ENCODE measurements around the gene TECPR2.
A peak's percentile ranks its signal among the peaks of the same experiment; 100 is the strongest.

The TECPR2 gene

GRCh38 chr14:102499401-102500157, 136.8 kb downstream of the TECPR2 start:
- DNase-seq (ENCODE audit: low read depth in 1 of 2, low spot score in 1 of 2) = peak in 1 of 2 experiments; percentile 29
- no peak overlapping the region for H3K4me3 ChIP-seq (replicated peaks; ENCODE audit: insufficient read depth, low read length)
- no peaks in the 10 kb centered on the region for H3K27me3 ChIP-seq (ENCODE audit: insufficient read depth, poor library complexity, severe bottlenecking)
- TF ChIP-seq POLR2AphosphoS5 (IDR thresholded peaks at IDR 0.05; ENCODE audit: low read depth) (no peak), REST (IDR thresholded peaks at IDR 0.05; ENCODE audit: insufficient replicate concordance, low read depth) (no peak), GABPA (IDR thresholded peaks at IDR 0.05; ENCODE audit: low read depth) (no peak), SPI1 (IDR thresholded peaks at IDR 0.05; ENCODE audit: borderline replicate concordance, low read depth) (peak; percentile 83), CTCF (IDR thresholded peaks at IDR 0.05; ENCODE audit: insufficient read depth, low read length) (no peak)
- H3K27ac ChIP-seq (replicated peaks) = peak overlapping the region; percentile 54

DNA sequence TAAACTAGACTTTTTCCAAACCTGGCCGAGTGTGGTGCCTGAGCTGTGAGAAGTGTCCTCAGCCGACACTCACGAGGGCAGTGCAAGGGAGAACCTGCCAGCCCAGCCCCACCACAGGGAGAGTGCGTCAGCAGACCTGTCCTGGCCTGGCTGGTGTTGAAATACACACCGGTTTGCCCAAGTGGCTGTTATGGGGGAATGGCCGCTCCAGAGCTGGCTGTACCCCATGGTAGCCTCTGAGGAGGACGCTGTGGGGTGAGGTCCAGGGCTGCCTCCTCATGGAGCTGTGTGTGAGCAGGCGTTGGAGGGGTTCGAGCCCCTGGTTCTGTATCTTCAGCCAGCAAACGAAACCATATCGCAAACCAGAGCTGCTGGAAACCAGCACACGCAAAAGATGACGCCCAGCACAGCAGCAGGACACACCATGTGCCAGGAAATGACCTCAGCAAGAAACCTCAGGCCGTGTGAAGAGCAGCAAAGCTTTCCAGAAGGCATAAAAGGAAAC, 137.5 kb downstream of the TECPR2 start:
- H3K4me3 ChIP-seq (replicated peaks; ENCODE audit: insufficient read depth, low read length) = no peak overlapping the region
- TF ChIP-seq CTCF (IDR thresholded peaks at IDR 0.05; ENCODE audit: insufficient read depth, low read length) (no peak), REST (IDR thresholded peaks at IDR 0.05; ENCODE audit: insufficient replicate concordance, low read depth) (no peak), SPI1 (IDR thresholded peaks at IDR 0.05; ENCODE audit: borderline replicate concordance, low read depth) (no peak), POLR2AphosphoS5 (IDR thresholded peaks at IDR 0.05; ENCODE audit: low read depth) (no peak), GABPA (IDR thresholded peaks at IDR 0.05; ENCODE audit: low read depth) (no peak)
- H3K27ac ChIP-seq (replicated peaks) = peak overlapping the region; percentile 54
- H3K27me3 ChIP-seq (ENCODE audit: insufficient read depth, poor library complexity, severe bottlenecking) = no peaks in the 10 kb centered on the region
- DNase-seq (ENCODE audit: low read depth in 1 of 2, low spot score in 1 of 2) = peak in 1 of 2 experiments; percentile 34

DNA sequence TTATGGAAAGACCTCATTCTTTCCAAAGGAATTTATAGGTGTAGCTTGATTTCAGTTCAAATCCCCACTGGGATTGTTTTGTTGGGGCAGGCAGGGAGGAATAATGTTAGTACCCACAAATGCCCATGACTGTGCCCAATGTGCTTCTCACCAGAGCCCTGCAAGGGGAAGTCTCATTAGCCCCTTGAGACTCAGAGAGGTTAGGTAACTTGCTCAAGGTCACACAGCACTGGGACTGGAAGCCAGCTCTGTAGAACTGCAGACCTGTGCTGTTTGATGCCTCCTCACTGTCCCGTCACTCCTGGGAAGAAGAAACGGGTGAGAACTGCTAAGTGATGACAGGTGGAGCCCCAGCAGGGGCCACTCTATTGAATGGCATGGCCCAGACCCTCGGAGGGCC, 138.0 kb downstream of the TECPR2 start:
- no peak for DNase-seq (ENCODE audit: low read depth in 1 of 2, low spot score in 1 of 2)
- Histone ChIP-seq H3K27me3 (ENCODE audit: insufficient read depth, poor library complexity, severe bottlenecking) (no peaks in the 10 kb centered on the region), H3K4me3 (replicated peaks; ENCODE audit: insufficient read depth, low read length) (no peak overlapping the region), H3K27ac (replicated peaks) (peak overlapping the region; percentile 54)
- no peak for TF ChIP-seq CTCF (IDR thresholded peaks at IDR 0.05; ENCODE audit: insufficient read depth, low read length)
